ENCODE data around the gene CTSW. TPM values are rescaled to one million over a fixed set of nuclear protein-coding genes. Genes with fewer than 3 reads are reported as not detected.
A peak's percentile ranks its signal among the peaks of the same experiment; 100 is the strongest.

CTSW gene
- total RNA-seq, 4 donors from 2014 or later = 0.62 to 3.6 TPM; not detected in 2

DNA sequence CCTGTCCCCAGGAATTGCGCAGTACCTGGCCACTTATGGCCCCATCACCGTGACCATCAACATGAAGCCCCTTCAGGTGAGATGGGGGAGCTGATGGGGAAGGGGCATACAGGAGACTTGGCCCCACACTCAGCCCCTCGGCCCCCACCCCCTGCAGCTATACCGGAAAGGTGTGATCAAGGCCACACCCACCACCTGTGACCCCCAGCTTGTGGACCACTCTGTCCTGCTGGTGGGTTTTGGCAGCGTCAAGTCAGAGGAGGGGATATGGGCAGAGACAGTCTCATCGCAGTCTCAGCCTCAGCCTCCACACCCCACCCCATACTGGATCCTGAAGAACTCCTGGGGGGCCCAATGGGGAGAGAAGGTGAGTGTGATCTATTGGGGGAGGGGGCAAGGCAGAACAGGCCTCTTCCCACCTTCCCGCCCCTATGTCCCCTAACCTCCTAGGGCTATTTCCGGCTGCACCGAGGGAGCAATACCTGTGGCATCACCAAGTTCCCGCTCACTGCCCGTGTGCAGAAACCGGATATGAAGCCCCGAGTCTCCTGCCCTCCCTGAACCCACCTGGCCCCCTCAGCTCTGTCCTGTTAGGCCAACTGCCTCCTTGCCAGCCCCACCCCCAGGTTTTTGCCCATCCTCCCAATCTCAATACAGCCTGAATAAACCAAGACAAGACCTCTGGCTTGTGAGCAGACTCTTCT is 3.6 kb downstream of the CTSW start:
- peaks cover 4 to 9% of the 10 kb centered on the region in 2 donors for H3K4me1 ChIP-seq

DNA sequence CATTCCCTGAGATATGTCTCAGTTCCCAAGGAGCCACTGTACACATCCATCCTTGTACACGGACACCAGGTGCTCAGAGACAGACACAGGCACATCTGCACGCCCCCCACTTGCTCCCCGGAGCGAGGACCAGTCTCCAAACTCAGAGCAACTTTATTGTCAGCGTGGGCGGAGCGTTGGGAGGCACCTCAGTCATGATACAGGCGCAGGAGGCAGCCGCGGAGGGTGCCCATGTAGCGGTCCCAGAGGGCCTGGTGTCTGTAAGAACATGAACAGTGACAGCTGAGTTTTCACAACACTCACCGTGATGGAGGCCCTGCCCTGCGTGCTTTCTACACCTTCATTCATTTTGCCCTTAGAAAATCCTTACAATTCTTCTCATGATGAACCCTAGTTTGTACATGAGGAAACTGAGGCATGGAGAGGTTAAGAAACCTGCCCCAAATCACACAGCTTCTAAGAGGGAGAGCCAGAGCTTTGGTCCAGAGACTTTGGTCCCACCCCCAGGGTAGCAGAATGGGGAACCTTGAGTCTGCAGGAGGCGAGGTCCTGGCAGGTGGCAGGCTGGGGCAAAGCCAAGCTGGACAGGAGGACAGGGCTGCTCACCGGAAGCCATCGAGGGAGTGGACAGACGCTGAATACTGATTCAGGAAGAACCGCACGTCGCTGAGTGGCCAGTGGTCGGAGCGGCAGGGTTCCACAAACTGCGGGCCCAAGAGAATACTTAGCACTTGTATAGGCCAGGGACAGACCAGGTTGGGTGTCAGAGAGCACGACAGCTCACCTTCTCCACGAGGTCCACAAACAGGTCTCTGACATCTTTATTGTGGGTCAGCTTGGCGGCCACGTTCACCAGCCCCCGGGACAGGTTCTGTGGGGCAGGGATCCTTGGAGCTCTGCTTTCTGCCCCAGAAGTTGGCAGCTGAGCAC is 4.4 kb downstream of the CTSW start:
- Histone ChIP-seq H3K27me3 (no peaks in the 10 kb centered on the region), H3K9me3 (no peaks in the 10 kb centered on the region), H3K4me1 (peaks cover 4 to 9% of the 10 kb centered on the region in 2 donors), H3K27ac (peak overlapping the region; percentile 24 to 38), H3K36me3 (no peaks in the 10 kb centered on the region), H3K4me3 (no peak overlapping the region)
- intact Hi-C loops (cut with DNase I; ENCODE audit: low total_unique reads) = loop anchor here (5.0 kb wide), 1 partner anchor 103 kb away; no protein-coding TSS in a partner anchor
- no peak for DNase-seq
- TF ChIP-seq, protein P1, sequence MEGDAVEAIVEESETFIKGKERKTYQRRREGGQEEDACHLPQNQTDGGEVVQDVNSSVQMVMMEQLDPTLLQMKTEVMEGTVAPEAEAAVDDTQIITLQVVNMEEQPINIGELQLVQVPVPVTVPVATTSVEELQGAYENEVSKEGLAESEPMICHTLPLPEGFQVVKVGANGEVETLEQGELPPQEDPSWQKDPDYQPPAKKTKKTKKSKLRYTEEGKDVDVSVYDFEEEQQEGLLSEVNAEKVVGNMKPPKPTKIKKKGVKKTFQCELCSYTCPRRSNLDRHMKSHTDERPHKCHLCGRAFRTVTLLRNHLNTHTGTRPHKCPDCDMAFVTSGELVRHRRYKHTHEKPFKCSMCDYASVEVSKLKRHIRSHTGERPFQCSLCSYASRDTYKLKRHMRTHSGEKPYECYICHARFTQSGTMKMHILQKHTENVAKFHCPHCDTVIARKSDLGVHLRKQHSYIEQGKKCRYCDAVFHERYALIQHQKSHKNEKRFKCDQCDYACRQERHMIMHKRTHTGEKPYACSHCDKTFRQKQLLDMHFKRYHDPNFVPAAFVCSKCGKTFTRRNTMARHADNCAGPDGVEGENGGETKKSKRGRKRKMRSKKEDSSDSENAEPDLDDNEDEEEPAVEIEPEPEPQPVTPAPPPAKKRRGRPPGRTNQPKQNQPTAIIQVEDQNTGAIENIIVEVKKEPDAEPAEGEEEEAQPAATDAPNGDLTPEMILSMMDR (IDR thresholded peaks at IDR 0.05) = no peak
- no peak for TF ChIP-seq POLR2A (IDR thresholded peaks at IDR 0.05)

More for the DNA sequence above, 3.6 kb downstream of the CTSW start:
- Histone ChIP-seq H3K27me3 (no peaks in the 10 kb centered on the region), H3K36me3 (no peaks in the 10 kb centered on the region), H3K4me3 (no peak overlapping the region), H3K27ac (no peak overlapping the region), H3K9me3 (no peaks in the 10 kb centered on the region)
- intact Hi-C loops (cut with DNase I; ENCODE audit: low total_unique reads) = loop anchor here (5.0 kb wide), 1 partner anchor 104 kb away; no protein-coding TSS in a partner anchor
- DNase-seq = no peak
- TF ChIP-seq POLR2A (IDR thresholded peaks at IDR 0.05) = no peak
- TF ChIP-seq, protein P1 (IDR thresholded peaks at IDR 0.05) = no peak

GRCh38 chr11:65884716-65885092 is 5.1 kb downstream of the CTSW start:
- TF ChIP-seq POLR2A (IDR thresholded peaks at IDR 0.05) = no peak
- TF ChIP-seq, protein P1 (IDR thresholded peaks at IDR 0.05) = peak; percentile 97 to 99 (median 98)
- Histone ChIP-seq H3K4me1 (peaks cover 4 to 9% of the 10 kb centered on the region in 2 donors), H3K9me3 (no peaks in the 10 kb centered on the region), H3K27ac (peak overlapping the region; percentile 24 to 38), H3K27me3 (no peaks in the 10 kb centered on the region), H3K36me3 (no peaks in the 10 kb centered on the region), H3K4me3 (no peak overlapping the region)
- intact Hi-C loops (cut with DNase I; ENCODE audit: low total_unique reads) = loop anchor here (5.0 kb wide), 1 partner anchor 103 kb away; no protein-coding TSS in a partner anchor
- peak; percentile 68 to 73 for DNase-seq

DNA sequence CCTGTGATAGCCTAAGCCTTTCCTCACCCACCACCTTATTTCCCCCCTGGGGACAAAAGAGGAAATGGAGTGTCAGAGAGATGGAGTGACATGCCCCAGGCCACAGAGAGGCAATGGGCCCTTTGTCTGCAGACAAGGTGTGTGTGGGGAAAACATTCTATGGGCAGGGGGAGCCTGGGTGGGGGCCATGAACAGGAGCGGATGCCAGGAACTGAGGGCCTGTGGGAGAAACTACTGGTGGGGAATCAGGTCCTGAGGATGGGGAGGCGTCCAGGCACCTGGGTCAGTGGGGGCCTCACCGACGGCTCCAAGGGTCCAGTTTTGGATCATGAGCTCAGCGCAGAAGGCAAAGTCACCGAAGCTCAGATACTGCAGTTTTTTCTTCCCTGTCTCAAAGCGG is 5.6 kb downstream of the CTSW start:
- no peak for TF ChIP-seq POLR2A (IDR thresholded peaks at IDR 0.05)
- TF ChIP-seq, protein P1 (IDR thresholded peaks at IDR 0.05) = no peak
- H3K36me3 ChIP-seq = no peaks in the 10 kb centered on the region
- H3K4me3 ChIP-seq = no peak overlapping the region
- H3K27me3 ChIP-seq = no peaks in the 10 kb centered on the region
- no peaks in the 10 kb centered on the region for H3K9me3 ChIP-seq
- peak overlapping the region in 1 of 2 donors; percentile 38 for H3K27ac ChIP-seq
- no peak for DNase-seq
- H3K4me1 ChIP-seq = peaks cover 4 to 9% of the 10 kb centered on the region in 2 donors
- intact Hi-C loops (cut with DNase I; ENCODE audit: low total_unique reads) = no loop called here
